Skeletal muscle tissue (tissue), 4 donors: ENCODE data around the gene TRAK2. TPM values are rescaled to one million over a fixed set of nuclear protein-coding genes. Genes with fewer than 3 reads are reported as not detected.
"Not testable (repeated sequence)": the region's sequence is repeated elsewhere in the genome, so short reads cannot be mapped to it uniquely, and the experiment has no call there.

Experiments
- H3K27ac ChIP-seq: one replicate; pipeline ENCODE4 v1.7.0; 2013; ENCODE audit warnings: mild to moderate bottlenecking, low read depth, low read length, inconsistent platforms
- H3K27me3 ChIP-seq, 3 donors: one replicate each; pipeline ENCODE4 v1.7.0; 2013; ENCODE audit warnings: low read length in 3 of 3; ENCODE audit not compliant: control insufficient read depth in 3 of 3, insufficient read depth in 3 of 3
- H3K36me3 ChIP-seq, 3 donors: one replicate each; pipeline ENCODE4 v1.7.0; 2013; ENCODE audit warnings: low read length in 3 of 3; ENCODE audit not compliant: control insufficient read depth in 3 of 3, insufficient read depth in 3 of 3
- H3K4me1 ChIP-seq, 3 donors: one replicate each; pipeline ENCODE4 v1.7.0; 2013; ENCODE audit warnings: low read length in 3 of 3, mild to moderate bottlenecking in 3 of 3; ENCODE audit not compliant: control insufficient read depth in 3 of 3, insufficient read depth in 3 of 3
- H3K4me3 ChIP-seq, 3 donors: one replicate each; pipeline ENCODE4 v1.7.0; 2013; ENCODE audit warnings: low read length in 3 of 3
- H3K9ac ChIP-seq, 3 donors: one replicate each; pipeline ENCODE4 v1.7.0; 2013; ENCODE audit warnings: low read length in 3 of 3, mild to moderate bottlenecking in 3 of 3, moderate library complexity in 2 of 3, low read depth in 1 of 3
- H3K9me3 ChIP-seq, 3 donors: one replicate each; pipeline ENCODE4 v1.7.0; 2013; ENCODE audit warnings: low read length in 3 of 3; ENCODE audit not compliant: control insufficient read depth in 3 of 3
- total RNA-seq: library from RNA; depleted of rRNA; stranded (reverse); fragments of >200 nt; gene quantifications from one replicate; pipeline ENCODE4 v1.2.3, GENCODE V29; 2014
- donor health status: Osteomylitis.

Gene TRAK2
- total RNA-seq, 1 donor from 2014 or later: 32.9 TPM

DNA sequence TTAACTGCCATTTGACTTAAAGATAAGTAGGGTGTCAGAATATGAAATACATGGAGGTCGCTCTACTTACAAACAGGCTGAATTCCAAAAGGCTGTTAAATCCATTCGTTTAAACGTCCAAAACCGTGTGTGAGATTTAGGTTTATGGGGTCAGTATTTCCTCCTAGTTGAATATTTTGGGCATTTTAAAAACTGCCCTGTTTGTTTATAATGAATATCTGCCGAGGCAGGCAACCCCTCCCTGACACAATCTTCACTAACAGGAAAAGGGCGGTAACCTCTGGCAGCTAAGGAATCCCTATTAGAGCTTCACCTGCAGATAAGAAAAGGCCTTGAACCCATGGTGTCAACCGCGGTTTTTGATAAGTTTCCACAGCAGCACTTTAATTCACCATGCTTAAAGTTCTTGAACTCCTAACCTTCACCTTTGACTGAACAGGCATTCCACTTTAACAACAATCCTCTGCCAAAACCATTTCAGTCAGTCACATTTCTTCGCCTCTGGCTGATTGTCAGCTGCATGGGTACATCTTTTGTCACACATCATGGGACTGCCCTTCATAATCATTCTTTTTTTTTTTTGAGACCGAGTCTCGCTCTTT, 17.8 kb downstream of the TRAK2 start:
- Histone ChIP-seq H3K27ac (no peak overlapping the region), H3K4me1 (peaks cover 16 to 17% (median 16%) of the 10 kb centered on the region in 3 donors), H3K27me3 (no peaks in the 10 kb centered on the region), H3K4me3 (no peak overlapping the region), H3K36me3 (no peaks in the 10 kb centered on the region), H3K9me3 (no peaks in the 10 kb centered on the region), H3K9ac (no peak overlapping the region)

DNA sequence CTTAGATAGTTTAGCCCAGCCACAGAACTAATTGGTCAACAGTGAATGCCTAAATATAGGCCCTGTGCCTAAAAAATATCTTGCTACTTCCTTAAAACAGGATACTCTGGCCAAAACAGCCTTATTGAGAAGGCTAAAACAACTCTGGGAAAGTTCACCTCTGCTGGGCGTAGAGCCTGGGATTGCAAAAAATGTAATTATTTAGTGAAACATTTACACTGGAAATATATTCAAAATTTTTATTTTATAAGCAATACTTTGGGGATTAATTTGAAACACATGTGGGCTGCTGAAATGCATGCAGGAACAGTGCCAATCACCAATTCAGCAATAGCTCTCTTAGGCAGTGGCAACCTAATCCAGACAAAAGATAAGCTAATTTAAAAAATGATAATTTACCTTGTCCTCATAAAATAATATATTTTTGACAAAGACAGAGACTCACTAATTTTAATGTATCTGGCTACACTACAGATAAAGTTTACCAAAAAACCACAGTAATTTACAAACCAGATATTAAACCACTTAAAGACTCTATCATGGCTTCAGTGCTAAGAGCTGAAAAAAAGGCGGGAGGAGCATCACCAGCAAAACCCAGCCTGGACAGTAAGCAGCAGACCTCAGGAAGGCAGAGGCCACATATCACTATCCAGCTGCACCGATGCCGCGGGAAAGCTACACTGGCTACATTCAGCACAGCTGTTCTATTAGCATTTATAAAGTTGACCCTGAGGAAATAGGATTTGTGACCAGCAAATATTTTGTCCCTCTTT, 18.5 kb downstream of the TRAK2 start:
- Histone ChIP-seq H3K36me3 (no peaks in the 10 kb centered on the region), H3K9ac (no peak overlapping the region), H3K4me1 (peaks cover 16 to 17% (median 16%) of the 10 kb centered on the region in 3 donors), H3K27ac (no peak overlapping the region), H3K27me3 (no peaks in the 10 kb centered on the region), H3K9me3 (no peaks in the 10 kb centered on the region), H3K4me3 (peak overlapping the region in 1 of 3 donors; percentile 2)

GRCh38 chr2:201432038-201432620, 19.1 kb downstream of the TRAK2 start:
- H3K9me3 ChIP-seq: no peaks in the 10 kb centered on the region
- no peaks in the 10 kb centered on the region for H3K36me3 ChIP-seq
- no peak overlapping the region for H3K9ac ChIP-seq
- no peak overlapping the region for H3K4me3 ChIP-seq
- peaks cover 16 to 17% (median 16%) of the 10 kb centered on the region in 3 donors for H3K4me1 ChIP-seq
- H3K27ac ChIP-seq: no peak overlapping the region
- H3K27me3 ChIP-seq: no peaks in the 10 kb centered on the region

DNA sequence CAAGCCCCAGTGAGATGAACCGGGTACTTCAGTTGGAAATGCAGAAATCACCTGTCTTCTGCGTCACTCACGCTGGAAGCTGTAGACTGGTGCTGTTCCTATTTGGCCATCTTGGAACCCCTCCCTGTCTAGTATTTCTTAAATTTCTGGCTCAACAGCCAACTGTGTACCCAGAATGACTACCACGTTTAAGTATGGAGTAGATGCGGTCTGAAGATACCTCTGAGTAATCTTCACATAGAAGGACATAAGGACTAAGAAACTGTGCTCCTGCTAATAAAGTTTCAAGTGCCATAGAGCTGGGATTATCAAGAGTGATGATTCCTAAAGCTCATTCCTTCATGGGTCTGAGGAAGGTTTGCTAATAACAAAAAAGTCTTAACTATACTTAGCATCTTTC, 20.4 kb downstream of the TRAK2 start:
- H3K4me3 ChIP-seq: no peak overlapping the region
- no peak overlapping the region for H3K27ac ChIP-seq
- no peak overlapping the region for H3K9ac ChIP-seq
- H3K9me3 ChIP-seq: no peaks in the 10 kb centered on the region
- no peaks in the 10 kb centered on the region for H3K27me3 ChIP-seq
- H3K36me3 ChIP-seq: no peaks in the 10 kb centered on the region
- peaks cover 16 to 17% (median 16%) of the 10 kb centered on the region in 3 donors for H3K4me1 ChIP-seq

DNA sequence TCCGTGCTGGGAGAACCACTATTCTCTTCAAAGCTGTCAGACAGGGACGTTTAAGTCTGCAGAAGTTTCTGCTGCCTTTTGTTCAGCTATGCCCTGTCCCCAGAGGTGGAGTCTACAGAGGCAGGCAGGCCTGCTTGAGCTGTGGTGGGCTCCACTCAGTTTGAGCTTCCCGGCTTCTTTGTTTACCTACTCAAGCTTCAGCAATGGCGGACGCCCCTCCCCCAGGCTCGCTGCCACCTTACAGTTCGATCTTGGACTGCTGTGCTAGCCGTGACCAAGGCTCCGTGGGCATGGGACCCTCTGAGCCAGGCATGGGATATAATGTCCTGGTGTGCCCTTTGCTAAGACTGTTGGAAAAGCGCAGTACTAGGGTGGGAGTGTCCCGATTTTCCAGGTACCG, 20.9 kb downstream of the TRAK2 start:
- not testable (repeated sequence) for H3K4me3 ChIP-seq, H3K9me3 ChIP-seq, H3K9ac ChIP-seq, H3K27me3 ChIP-seq, H3K36me3 ChIP-seq, H3K27ac ChIP-seq
- H3K4me1 ChIP-seq: peaks cover 16 to 17% (median 16%) of the 10 kb centered on the region in 3 donors

DNA sequence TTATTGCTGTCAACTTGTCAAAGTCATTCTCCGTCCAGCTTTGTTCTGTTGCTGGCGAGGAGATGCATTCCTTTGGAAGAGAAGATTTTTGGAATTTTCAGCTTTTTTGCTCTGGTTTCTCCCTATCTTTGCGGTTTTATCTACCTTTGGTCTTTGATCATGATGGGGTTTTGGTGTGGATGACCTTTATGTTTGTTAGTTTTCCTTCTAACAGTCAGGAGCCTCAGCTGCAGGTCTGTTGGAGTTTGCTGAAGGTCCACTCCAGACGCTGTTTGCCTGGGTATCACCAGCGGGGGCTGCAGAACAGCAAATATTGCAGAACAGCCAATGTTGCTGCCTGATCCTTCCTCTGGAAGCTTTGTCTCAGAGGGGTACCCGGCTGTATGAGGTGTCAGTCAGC, 21.4 kb downstream of the TRAK2 start:
- H3K4me3 ChIP-seq, H3K27me3 ChIP-seq, H3K9me3 ChIP-seq, H3K9ac ChIP-seq, H3K36me3 ChIP-seq, H3K27ac ChIP-seq: not testable (repeated sequence)
- peaks cover 16 to 17% (median 16%) of the 10 kb centered on the region in 3 donors for H3K4me1 ChIP-seq

DNA sequence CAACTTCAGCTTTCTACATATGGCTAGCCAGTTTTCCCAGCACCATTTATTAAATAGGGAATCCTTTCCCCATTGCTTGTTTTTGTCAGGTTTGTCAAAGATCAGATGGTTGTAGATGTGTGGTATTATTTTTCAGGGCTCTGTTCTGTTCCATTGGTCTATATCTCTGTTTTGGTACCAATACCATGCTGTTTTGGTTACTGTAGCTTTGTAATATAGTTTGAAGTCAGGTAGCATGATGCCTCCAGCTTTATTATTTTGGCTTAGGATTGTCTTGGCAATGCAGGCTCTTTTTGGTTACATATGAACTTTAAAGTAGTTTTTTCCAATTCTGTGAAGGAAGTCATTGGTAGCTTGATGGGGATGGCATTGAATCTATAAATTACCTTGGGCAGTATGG, 22.9 kb downstream of the TRAK2 start:
- not testable (repeated sequence) for H3K9me3 ChIP-seq, H3K9ac ChIP-seq, H3K27me3 ChIP-seq, H3K36me3 ChIP-seq, H3K4me3 ChIP-seq, H3K27ac ChIP-seq
- peaks cover 12 to 16% (median 14%) of the 10 kb centered on the region in 3 donors for H3K4me1 ChIP-seq

DNA sequence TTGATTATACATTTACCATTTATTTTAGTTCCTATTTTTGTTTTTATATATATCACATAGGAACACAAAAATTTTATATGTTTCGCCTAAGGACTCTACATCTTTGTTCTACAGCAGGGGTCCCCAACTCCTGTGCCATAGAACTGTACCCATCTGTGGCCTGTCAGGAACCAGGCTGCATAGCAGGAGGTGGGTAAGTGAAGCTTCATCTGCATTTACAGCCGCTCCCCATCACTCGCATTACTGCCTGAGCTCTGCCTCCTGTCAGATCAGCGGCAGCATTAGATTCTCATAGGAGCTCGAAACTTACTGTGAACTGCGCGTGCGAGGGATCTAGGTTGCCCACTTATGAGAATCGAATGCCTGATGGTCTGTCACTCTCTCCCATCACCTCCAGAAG, 25.3 kb downstream of the TRAK2 start:
- Histone ChIP-seq H3K4me1 (peaks cover 0 to 2% (median 0%) of the 10 kb centered on the region in 3 donors), H3K27me3 (no peaks in the 10 kb centered on the region), H3K27ac (no peak overlapping the region), H3K36me3 (no peaks in the 10 kb centered on the region), H3K9ac (no peak overlapping the region), H3K9me3 (no peaks in the 10 kb centered on the region), H3K4me3 (no peak overlapping the region)

- Histone ChIP-seq H3K4me1 (peaks cover 0 to 2% (median 0%) of the 10 kb centered on the region in 3 donors), H3K9me3 (no peaks in the 10 kb centered on the region), H3K4me3 (no peak overlapping the region), H3K36me3 (peaks cover 0 to 10% (median 0%) of the 10 kb centered on the region in 3 donors), H3K27ac (no peak overlapping the region), H3K27me3 (no peaks in the 10 kb centered on the region), H3K9ac (no peak overlapping the region)
Measured at GRCh38 chr2:201420442-201421113, 30.7 kb downstream of the TRAK2 start.

GRCh38 chr2:201419986-201420385, 31.3 kb downstream of the TRAK2 start:
- H3K4me1 ChIP-seq: peaks cover 0 to 3% (median 2%) of the 10 kb centered on the region in 3 donors
- H3K9me3 ChIP-seq: no peaks in the 10 kb centered on the region
- no peak overlapping the region for H3K9ac ChIP-seq
- H3K36me3 ChIP-seq: peaks cover 0 to 10% (median 0%) of the 10 kb centered on the region in 3 donors
- H3K27ac ChIP-seq: no peak overlapping the region
- no peak overlapping the region for H3K4me3 ChIP-seq
- no peaks in the 10 kb centered on the region for H3K27me3 ChIP-seq
